HepG2 (cell line): Measurements from ENCODE around the gene NDRG3. TPM values are rescaled to one million over a fixed set of nuclear protein-coding genes. Genes with fewer than 3 reads are reported as not detected.

ENCODE experiments used
- ATAC-seq: fragments of 200-7000 bp; cut with Tn5 transposase; 3 replicates; pipeline ENCODE4 v1.9.1; 2020; ENCODE audit warnings: mild to moderate bottlenecking, moderate library complexity
- BruUV-seq: library from RNA; stranded (reverse); fragments of 400-500 nt; replicated peaks from 2 replicates; lab custom pipeline; 2021; lab: Mats Ljungman, UMichigan
- CTCF ChIA-PET: fragments of 300-600 bp; formaldehyde crosslinking; extraction: SDS; loops from one replicate; lab custom pipeline; 2021; ENCODE audit warnings: low total read pairs, inconsistent platforms, low intra/inter-chr PET ratio; lab: Yijun Ruan, JAX
- POLR2A ChIA-PET: fragments of 350-600 bp; sonication (Branson Sonifier 250); formaldehyde crosslinking; loops from one replicate; lab custom pipeline; 2020; ENCODE audit warnings: antibody characterized with exemption, inconsistent platforms; lab: Yijun Ruan, JAX
- DNase-seq: peaks from one replicate; pipeline ENCODE4 v3.0.0-alpha.2; 2015; ENCODE audit warnings: low spot score
- FAIRE-seq: peaks from 3 replicates; lab custom pipeline; 2011; peaks lifted over from hg19 to GRCh38; lab: Jason Lieb, UNC
- H2AFZ ChIP-seq: one replicate; pipeline ENCODE4 v1.6.1; 2011; ENCODE audit warnings: low read length, inconsistent platforms
- H3K27ac ChIP-seq: fragments of 300-600 bp; 3 replicates; pipeline ENCODE4 v1.8.0; 2011; ENCODE audit warnings: mixed run types, mild to moderate bottlenecking, mixed read lengths, low read length, inconsistent platforms; ENCODE audit not compliant: insufficient read depth; ENCODE audit errors: extremely low read length
- H3K27me3 ChIP-seq, 2 experiments: fragments of 200-600 bp in 1 of 2; 2 replicates in 1 of 2; 3 replicates in 1 of 2; pipeline versions ENCODE4 v1.6.0 to v1.8.0; 2011; ENCODE audit warnings: low read length in 2 of 2, mild to moderate bottlenecking in 2 of 2, moderate library complexity in 2 of 2, inconsistent platforms in 1 of 2; ENCODE audit not compliant: insufficient read depth in 2 of 2, control insufficient read depth in 1 of 2
- H3K36me3 ChIP-seq, 2 experiments: fragments of 200-600 bp in 1 of 2; replicated peaks in 1 of 2; 2 replicates in 1 of 2; 3 replicates in 1 of 2; pipeline versions ENCODE4 v1.5.1 to v1.8.0; 2011; ENCODE audit warnings: low read length in 2 of 2, inconsistent platforms in 1 of 2; ENCODE audit not compliant: insufficient read depth in 2 of 2, control insufficient read depth in 1 of 2
- H3K4me1 ChIP-seq: 2 replicates; pipeline ENCODE4 v1.5.1; 2012; ENCODE audit warnings: low read length, inconsistent platforms; ENCODE audit not compliant: insufficient read depth
- H3K4me2 ChIP-seq: 2 replicates; pipeline ENCODE4 v1.6.0; 2011; ENCODE audit warnings: low read depth, low read length, inconsistent platforms
- H3K4me3 ChIP-seq, 3 experiments: fragments of 200-600 bp in 1 of 3; sonication (generic), shearing (Covaris generic) in 1 of 3; replicated peaks in 1 of 3; 2 replicates each; pipeline ENCODE4 v1.5.1; 2011 to 2016; ENCODE audit warnings: low read length in 3 of 3, inconsistent platforms in 2 of 3, low read depth in 2 of 3, mild to moderate bottlenecking in 2 of 3, control low read depth in 1 of 3, mixed read lengths in 1 of 3; ENCODE audit not compliant: insufficient read depth in 1 of 3
- H3K79me2 ChIP-seq: one replicate; pipeline ENCODE4 v1.6.1; 2011; ENCODE audit warnings: low read length, inconsistent platforms; ENCODE audit not compliant: insufficient read depth
- H3K9ac ChIP-seq: 2 replicates; pipeline ENCODE4 v1.6.0; 2011; ENCODE audit warnings: mild to moderate bottlenecking, low read depth, low read length, inconsistent platforms; ENCODE audit not compliant: insufficient read depth
- H3K9me3 ChIP-seq: 2 replicates; pipeline ENCODE4 v1.5.1; 2012; ENCODE audit warnings: mild to moderate bottlenecking, low read length
- H4K20me1 ChIP-seq: 2 replicates; pipeline ENCODE4 v1.6.0; 2011; ENCODE audit warnings: inconsistent platforms, mild to moderate bottlenecking, low read length, moderate library complexity; ENCODE audit not compliant: insufficient read depth
- HES4 ChIP-seq: sonication (generic); formaldehyde crosslinking; IDR thresholded peaks from 2 replicates; pipeline ENCODE4 v1.9.0; 2021; ENCODE audit warnings: mild to moderate bottlenecking, missing genetic modification reagents, borderline replicate concordance
- KLF6 ChIP-seq: IDR thresholded peaks from 2 replicates; pipeline ENCODE4 v1.8.0; 2016; ENCODE audit warnings: missing biosample characterization, missing genetic modification reagents
- KMT2A ChIP-seq: sonication (generic); formaldehyde crosslinking; IDR thresholded peaks from 2 replicates; pipeline ENCODE4 v1.4.0; 2020; ENCODE audit warnings: missing genetic modification reagents
- NCOA5 ChIP-seq: sonication (generic); formaldehyde crosslinking; IDR thresholded peaks from 2 replicates; pipeline ENCODE4 v1.4.0; 2020; ENCODE audit warnings: missing genetic modification reagents
- POLR2A ChIP-seq, 2 experiments: IDR thresholded peaks; 2 replicates each; pipeline ENCODE4 v1.6.1; 2011; ENCODE audit warnings: low read depth in 2 of 2, low read length in 2 of 2, mild to moderate bottlenecking in 1 of 2, moderate library complexity in 1 of 2; ENCODE audit not compliant: insufficient read depth in 1 of 2
- RBM22 ChIP-seq: fragments of 200-400 bp; formaldehyde crosslinking; optimal IDR thresholded peaks from 2 replicates; pipeline ENCODE3; 2017; ENCODE audit warnings: mild to moderate bottlenecking, low read length, moderate library complexity
- SOX13 ChIP-seq, 3 experiments: fragments of 450-650 bp in 1 of 3; sonication (generic) in 1 of 3; formaldehyde crosslinking in 1 of 3; IDR thresholded peaks in 2 of 3; conservative IDR thresholded peaks in 1 of 3; 2 replicates each; pipeline versions ENCODE4 v1.5.0 to v1.6.1; 2016 to 2020; ENCODE audit warnings: antibody characterized with exemption in 1 of 3, mild to moderate bottlenecking in 1 of 3, missing compliant biosample characterization in 1 of 3, missing genetic modification reagents in 1 of 3, moderate library complexity in 1 of 3
- ZBTB7A ChIP-seq: sonication (generic); formaldehyde crosslinking; IDR thresholded peaks from 2 replicates; pipeline ENCODE4 v1.8.0; 2022; ENCODE audit warnings: mild to moderate bottlenecking, missing genetic modification reagents
- ZNF567 ChIP-seq: sonication (generic); formaldehyde crosslinking; IDR thresholded peaks from 2 replicates; pipeline ENCODE4 v1.8.1; 2023; ENCODE audit warnings: mild to moderate bottlenecking, missing genetic modification reagents, borderline replicate concordance
- WGBS: methylation state at CpG from one replicate; pipeline ENCODE4 v1.1.6; 2017; ENCODE audit warnings: low lambda C conversion rate; 5-methylcytosine and 5-hydroxymethylcytosine counted together
- in situ Hi-C: cut with HindIII; loops from 2 replicates; pipeline ENCODE4 v1.10.0; 2017; ENCODE audit warnings: low pct_unique_long_range_greater_than_20kb; ENCODE audit not compliant: extremely low pct_ligation_motif_present
- intact Hi-C: fragments of 100-400 bp; cut with micrococcal nuclease; formaldehyde crosslinking; loops from one replicate; pipeline ENCODE4 v1.10.0; 2022; ENCODE audit not compliant: unreplicated experiment
- polyA plus RNA-seq, 8 experiments: library from polyadenylated mRNA; depleted of rRNA in 3 of 8; stranded (reverse) in 7 of 8; unstranded in 1 of 8; fragments of >200 nt; fragmentation: Illumina TruSeq in 4 of 8; extraction: Trizol in 4 of 8; gene quantifications; 2 replicates each; pipeline versions ENCODE4 v1.2.1 to v1.2.3, GENCODE V29; 2011 to 2016; ENCODE audit warnings: low read depth in 4 of 8, missing spikeins in 1 of 8, mixed read lengths in 1 of 8; ENCODE audit not compliant: insufficient read depth in 1 of 8
- total RNA-seq, 5 experiments: library from RNA; depleted of rRNA; stranded (reverse); fragments of >200 nt; fragmentation: Illumina TruSeq; extraction: Trizol; gene quantifications; 2 replicates each; pipeline ENCODE4 v1.2.3, GENCODE V29; 2016; ENCODE audit warnings: low read depth in 1 of 5
- TF ChIP-seq, protein P1 (sequence below): sonication (generic); formaldehyde crosslinking; IDR thresholded peaks from 2 replicates; pipeline ENCODE4 v1.5.0; 2020; ENCODE audit warnings: mild to moderate bottlenecking, missing genetic modification reagents, borderline replicate concordance

Gene NDRG3
- total and polyA plus RNA-seq, 2 of the 13 experiments (the other 11 are each of a cell fraction or from before 2014, with no cell fraction given): 36.0 to 40.5 TPM

DNA sequence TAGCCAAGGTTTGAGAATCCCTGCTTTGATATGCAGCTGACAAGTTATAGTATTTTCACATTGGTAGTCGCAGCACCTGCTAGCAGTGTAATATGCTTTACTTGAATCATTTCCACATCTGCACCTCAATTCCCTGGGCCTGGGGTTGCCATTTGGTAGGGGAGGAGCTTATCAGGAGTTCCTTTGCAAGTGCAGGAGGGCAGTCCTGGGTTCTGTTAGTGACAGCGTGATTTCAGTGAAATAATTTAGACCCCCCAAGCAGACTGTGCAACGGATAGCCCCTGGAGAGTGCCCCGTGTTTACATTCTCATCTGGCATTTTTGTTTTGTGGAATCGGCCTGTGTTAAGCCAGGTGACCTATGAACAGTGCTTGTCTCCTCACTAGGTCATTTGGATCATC is 134.3 kb downstream of the NDRG3 start:
- Histone ChIP-seq H3K9ac (no peak overlapping the region), H3K79me2 (peaks cover 19% of the 10 kb centered on the region), H3K9me3 (no peaks in the 10 kb centered on the region), H4K20me1 (0 out of 2 replicates have a peak, but pooled peaks cover 2% of the 10 kb centered on the region), H3K27ac (no peak overlapping the region), H3K4me2 (no peak overlapping the region), H3K4me1 (peaks cover 18% of the 10 kb centered on the region), H2AFZ (no peak overlapping the region), H3K27me3 (no peaks in the 10 kb centered on the region; a peak in 1 of 5 replicates), H3K36me3 (peaks cover 23 to 63% of the 10 kb centered on the region in 2 experiments), H3K4me3 (no peak overlapping the region)
- POLR2A ChIA-PET: interaction anchor here (0.7 to 2.5 kb wide), 5 partner anchors 13 to 87 kb away, joined by 3 to 13 read pairs (median 6); no protein-coding TSS in a partner anchor
- intact Hi-C loops (loop anchor here (1.0 kb wide), 2 partner anchors 21 to 143 kb away; no protein-coding TSS in a partner anchor), in situ Hi-C loops (loop anchor here (5.0 kb wide), 1 partner anchor 141 kb away; no protein-coding TSS in a partner anchor)
- ATAC-seq: no peak
- CTCF ChIA-PET: interaction anchor here (1.6 to 2.6 kb wide), 3 partner anchors 21 to 162 kb away, joined by 3 to 20 read pairs (median 20); partner anchors contain the start of gene DSN1
- TF ChIP-seq HES4 (CRISPR knock-in tag) (no peak), ZNF567 (no peak), NCOA5 (CRISPR knock-in tag) (0 out of 2 replicates have a peak, but pooled peaks have one; percentile 7), POLR2A (IDR thresholded peaks at IDR 0.05; ENCODE audit: insufficient read depth in 1 of 2, low read depth in 2 of 2, low read length in 2 of 2) (peak; percentile 33 to 66; a peak in 3 of 4 replicates), ZBTB7A (no peak), RBM22 (peak; percentile 83), KLF6 (CRISPR knock-in tag) (no peak), SOX13 (IDR thresholded peaks at IDR 0.05) (no peak), SOX13 (CRISPR knock-in tag; conservative IDR thresholded peaks at IDR 0.05 in 1 of 2, IDR thresholded peaks at IDR 0.05 in 1 of 2) (0 out of 4 replicates have a peak, but pooled peaks of 1 of the 2 experiments have one; percentile 56), KMT2A (CRISPR knock-in tag) (no peak)
- TF ChIP-seq, protein P1, sequence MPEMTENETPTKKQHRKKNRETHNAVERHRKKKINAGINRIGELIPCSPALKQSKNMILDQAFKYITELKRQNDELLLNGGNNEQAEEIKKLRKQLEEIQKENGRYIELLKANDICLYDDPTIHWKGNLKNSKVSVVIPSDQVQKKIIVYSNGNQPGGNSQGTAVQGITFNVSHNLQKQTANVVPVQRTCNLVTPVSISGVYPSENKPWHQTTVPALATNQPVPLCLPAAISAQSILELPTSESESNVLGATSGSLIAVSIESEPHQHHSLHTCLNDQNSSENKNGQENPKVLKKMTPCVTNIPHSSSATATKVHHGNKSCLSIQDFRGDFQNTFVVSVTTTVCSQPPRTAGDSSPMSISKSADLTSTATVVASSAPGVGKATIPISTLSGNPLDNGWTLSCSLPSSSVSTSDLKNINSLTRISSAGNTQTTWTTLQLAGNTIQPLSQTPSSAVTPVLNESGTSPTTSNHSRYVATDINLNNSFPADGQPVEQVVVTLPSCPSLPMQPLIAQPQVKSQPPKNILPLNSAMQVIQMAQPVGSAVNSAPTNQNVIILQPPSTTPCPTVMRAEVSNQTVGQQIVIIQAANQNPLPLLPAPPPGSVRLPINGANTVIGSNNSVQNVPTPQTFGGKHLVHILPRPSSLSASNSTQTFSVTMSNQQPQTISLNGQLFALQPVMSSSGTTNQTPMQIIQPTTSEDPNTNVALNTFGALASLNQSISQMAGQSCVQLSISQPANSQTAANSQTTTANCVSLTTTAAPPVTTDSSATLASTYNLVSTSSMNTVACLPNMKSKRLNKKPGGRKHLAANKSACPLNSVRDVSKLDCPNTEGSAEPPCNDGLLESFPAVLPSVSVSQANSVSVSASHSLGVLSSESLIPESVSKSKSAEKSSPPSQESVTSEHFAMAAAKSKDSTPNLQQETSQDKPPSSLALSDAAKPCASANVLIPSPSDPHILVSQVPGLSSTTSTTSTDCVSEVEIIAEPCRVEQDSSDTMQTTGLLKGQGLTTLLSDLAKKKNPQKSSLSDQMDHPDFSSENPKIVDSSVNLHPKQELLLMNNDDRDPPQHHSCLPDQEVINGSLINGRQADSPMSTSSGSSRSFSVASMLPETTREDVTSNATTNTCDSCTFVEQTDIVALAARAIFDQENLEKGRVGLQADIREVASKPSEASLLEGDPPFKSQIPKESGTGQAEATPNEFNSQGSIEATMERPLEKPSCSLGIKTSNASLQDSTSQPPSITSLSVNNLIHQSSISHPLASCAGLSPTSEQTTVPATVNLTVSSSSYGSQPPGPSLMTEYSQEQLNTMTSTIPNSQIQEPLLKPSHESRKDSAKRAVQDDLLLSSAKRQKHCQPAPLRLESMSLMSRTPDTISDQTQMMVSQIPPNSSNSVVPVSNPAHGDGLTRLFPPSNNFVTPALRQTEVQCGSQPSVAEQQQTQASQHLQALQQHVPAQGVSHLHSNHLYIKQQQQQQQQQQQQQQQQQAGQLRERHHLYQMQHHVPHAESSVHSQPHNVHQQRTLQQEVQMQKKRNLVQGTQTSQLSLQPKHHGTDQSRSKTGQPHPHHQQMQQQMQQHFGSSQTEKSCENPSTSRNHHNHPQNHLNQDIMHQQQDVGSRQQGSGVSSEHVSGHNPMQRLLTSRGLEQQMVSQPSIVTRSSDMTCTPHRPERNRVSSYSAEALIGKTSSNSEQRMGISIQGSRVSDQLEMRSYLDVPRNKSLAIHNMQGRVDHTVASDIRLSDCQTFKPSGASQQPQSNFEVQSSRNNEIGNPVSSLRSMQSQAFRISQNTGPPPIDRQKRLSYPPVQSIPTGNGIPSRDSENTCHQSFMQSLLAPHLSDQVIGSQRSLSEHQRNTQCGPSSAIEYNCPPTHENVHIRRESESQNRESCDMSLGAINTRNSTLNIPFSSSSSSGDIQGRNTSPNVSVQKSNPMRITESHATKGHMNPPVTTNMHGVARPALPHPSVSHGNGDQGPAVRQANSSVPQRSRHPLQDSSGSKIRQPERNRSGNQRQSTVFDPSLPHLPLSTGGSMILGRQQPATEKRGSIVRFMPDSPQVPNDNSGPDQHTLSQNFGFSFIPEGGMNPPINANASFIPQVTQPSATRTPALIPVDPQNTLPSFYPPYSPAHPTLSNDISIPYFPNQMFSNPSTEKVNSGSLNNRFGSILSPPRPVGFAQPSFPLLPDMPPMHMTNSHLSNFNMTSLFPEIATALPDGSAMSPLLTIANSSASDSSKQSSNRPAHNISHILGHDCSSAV (CRISPR knock-in tag): no peak
- BruUV-seq: no TSS peak
- 88% methylated on average over 5 of the region's 5 CpGs for WGBS
- no peak for DNase-seq
- no peak for FAIRE-seq
